Mucosa of descending colon (tissue), 3 donors: ENCODE results near the gene MYH16. TPM values are rescaled to one million over a fixed set of nuclear protein-coding genes. Genes with fewer than 3 reads are reported as not detected.

ENCODE experiments used
- ATAC-seq: fragments of 200-7000 bp; cut with Tn5 transposase; one replicate; pipeline ENCODE4 v1.9.1; 2020; ENCODE audit warnings: mild to moderate bottlenecking, moderate library complexity
- DNase-seq, 3 donors: peaks; one replicate each; pipeline ENCODE4 v3.0.0-alpha.2; 2020
- H3K36me3 ChIP-seq: fragments of 200-600 bp; one replicate; pipeline ENCODE4 v1.8.0; 2021; ENCODE audit warnings: low read depth, mild to moderate bottlenecking
- H3K4me1 ChIP-seq: fragments of 200-600 bp; one replicate; pipeline ENCODE4 v1.8.0; 2021; ENCODE audit warnings: low read depth, mild to moderate bottlenecking
- H3K4me3 ChIP-seq: fragments of 200-600 bp; one replicate; pipeline ENCODE4 v1.8.0; 2021; ENCODE audit warnings: mild to moderate bottlenecking
- H3K9me3 ChIP-seq: fragments of 200-600 bp; one replicate; pipeline ENCODE4 v1.8.0; 2021; ENCODE audit warnings: mild to moderate bottlenecking
- intact Hi-C, 2 donors: fragments of 100-400 bp; cut with DNase I in 1 of 2; cut with micrococcal nuclease in 1 of 2; formaldehyde crosslinking; loops; one replicate each; pipeline versions ENCODE4 v1.11.0 to v1.11.1; 2022; cut with DNase I, micrococcal nuclease
- total RNA-seq, 3 donors: library from RNA; stranded (reverse); fragmentation: NEBNext Ultra II Directional in 2 of 3; extraction: Animal tissue kit (Norgen Biotek cat#: 25700) in 2 of 3; gene quantifications; one replicate each; pipeline versions ENCODE4 v1.2.1 to v1.2.4, GENCODE V29; 2021 to 2023
- TF ChIP-seq, protein P1 (sequence below): fragments of 200-600 bp; IDR thresholded peaks from one replicate; pipeline ENCODE4 v1.8.0; 2022; ENCODE audit warnings: antibody characterized with exemption, mild to moderate bottlenecking
- donor health status: DM: no; HTN: no; CAD: no; lungs with moderate emphysema.
- donor health status: DM: no; HTN: no; CAD: no.
- donor health status: DM: no; HTN: yes; CAD: no.

Gene MYH16
- total RNA-seq, 3 donors from 2014 or later, result not detected

DNA sequence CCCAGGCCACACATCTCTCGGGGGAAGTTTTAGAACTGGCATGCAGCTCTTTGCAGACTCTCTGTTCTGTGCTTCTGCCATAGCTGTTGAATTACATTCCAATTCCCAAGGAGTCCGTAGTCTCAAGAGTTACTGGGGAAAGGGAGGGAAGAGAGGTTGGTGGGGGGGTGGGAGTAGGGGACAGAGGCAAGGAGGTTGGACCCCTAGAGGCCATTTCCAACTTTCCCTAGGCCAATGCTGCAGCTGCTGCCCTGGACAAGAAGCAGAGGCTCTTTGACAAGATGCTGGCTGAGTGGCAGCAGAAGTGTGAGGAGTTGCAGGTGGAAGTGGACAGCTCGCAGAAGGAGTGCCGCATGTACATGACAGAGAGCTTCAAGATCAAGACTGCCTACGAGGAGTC lies 23.8 kb downstream of the MYH16 start:
- TF ChIP-seq, protein P1, sequence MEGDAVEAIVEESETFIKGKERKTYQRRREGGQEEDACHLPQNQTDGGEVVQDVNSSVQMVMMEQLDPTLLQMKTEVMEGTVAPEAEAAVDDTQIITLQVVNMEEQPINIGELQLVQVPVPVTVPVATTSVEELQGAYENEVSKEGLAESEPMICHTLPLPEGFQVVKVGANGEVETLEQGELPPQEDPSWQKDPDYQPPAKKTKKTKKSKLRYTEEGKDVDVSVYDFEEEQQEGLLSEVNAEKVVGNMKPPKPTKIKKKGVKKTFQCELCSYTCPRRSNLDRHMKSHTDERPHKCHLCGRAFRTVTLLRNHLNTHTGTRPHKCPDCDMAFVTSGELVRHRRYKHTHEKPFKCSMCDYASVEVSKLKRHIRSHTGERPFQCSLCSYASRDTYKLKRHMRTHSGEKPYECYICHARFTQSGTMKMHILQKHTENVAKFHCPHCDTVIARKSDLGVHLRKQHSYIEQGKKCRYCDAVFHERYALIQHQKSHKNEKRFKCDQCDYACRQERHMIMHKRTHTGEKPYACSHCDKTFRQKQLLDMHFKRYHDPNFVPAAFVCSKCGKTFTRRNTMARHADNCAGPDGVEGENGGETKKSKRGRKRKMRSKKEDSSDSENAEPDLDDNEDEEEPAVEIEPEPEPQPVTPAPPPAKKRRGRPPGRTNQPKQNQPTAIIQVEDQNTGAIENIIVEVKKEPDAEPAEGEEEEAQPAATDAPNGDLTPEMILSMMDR, result no peak
- Histone ChIP-seq H3K4me3 (no peak overlapping the region), H3K36me3 (no peaks in the 10 kb centered on the region), H3K4me1 (no peaks in the 10 kb centered on the region), H3K9me3 (no peaks in the 10 kb centered on the region)
- DNase-seq (no peak), ATAC-seq (no peak)
- intact Hi-C loops, result no loop called here

DNA sequence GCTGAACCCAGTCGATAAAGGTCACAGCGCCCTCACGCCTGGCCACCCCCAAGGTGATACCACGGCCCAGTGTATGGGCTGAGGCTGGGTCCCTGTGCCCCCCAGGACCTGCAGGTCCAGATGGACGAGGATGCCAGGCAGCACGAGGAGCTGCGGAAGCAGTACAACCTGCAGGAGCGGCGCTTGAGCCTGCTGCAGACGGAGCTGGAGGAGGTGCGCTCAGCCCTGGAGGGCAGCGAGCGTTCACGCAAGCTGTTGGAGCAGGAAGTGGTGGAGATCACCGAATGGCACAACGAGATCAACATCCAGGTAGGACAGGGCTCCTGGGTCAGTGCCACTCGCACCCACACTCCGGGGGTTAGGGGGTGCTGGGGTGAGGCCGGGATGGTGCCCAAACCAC lies 28.9 kb downstream of the MYH16 start:
- no peak for ATAC-seq
- intact Hi-C loops, result no loop called here
- Histone ChIP-seq H3K4me1 (no peaks in the 10 kb centered on the region), H3K36me3 (no peaks in the 10 kb centered on the region), H3K9me3 (no peaks in the 10 kb centered on the region), H3K4me3 (no peak overlapping the region)
- DNase-seq, result no peak
- TF ChIP-seq, protein P1, result no peak

DNA sequence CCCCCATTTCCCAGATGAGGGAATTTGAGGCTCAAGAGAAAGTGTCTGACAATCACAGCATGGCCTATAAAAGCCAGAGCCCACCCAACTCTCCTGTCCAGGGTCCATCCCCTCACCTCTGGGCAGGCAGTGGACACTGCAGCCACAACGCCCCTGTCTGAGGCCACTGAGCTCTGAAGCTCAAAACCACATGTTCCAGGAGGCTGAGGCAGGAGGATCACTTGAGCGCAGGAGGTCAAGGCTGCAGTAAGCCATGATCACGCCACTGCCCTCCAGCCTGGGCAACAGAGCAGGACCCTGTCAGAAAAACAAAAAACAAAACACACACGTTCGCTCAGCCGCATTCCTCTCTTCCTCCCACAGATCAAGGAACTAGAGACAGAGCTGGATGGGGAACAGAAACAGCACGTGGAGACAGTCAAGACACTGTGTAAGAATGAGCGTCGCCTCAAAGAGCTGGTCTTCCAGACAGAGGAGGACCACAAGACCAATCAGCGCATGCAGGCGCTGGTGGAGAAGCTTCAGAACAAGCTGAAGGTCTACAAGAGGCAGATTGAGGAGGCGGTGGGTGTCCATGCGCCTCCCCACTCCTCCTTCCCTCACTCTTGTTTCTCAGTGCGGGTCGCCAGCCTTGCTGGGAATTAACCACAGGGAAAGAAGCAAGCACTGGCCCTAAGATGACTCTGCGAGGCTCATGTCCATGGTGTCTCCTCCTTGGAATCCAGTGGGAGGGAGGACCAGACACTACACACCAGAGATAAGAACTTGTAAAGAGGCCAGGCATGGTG lies 33.0 kb downstream of the MYH16 start:
- no peak for ATAC-seq

DNA sequence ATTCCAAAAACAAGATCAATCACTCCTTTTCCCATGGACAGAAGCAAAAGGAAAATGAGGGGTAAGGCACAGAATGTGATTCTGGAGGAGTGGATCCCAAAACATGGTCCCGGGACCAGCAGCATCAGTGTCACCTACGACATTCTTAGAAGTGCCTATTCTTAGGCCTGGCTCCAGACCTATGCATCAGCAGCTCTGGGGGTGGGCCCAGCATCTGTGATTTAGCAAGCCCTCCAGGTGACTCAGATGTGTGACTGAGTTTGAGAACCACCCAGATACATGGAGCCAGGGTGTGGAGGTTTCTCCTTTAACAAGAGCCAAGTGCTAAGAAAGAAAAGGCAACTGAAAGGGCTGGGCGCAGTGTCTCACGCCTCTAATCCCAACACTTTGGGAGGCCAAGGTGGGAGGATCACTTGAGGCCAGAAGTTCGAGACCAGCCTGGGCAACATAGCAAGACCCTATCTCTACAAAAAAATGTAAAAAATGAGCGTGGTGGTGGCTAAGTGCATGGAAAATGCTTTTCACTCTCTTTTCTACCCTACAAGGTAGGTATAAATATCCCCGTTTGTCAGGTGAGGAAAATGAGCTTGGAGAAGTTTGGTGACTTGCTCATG lies 35.9 kb downstream of the MYH16 start:
- no peaks in the 10 kb centered on the region for H3K36me3 ChIP-seq
- no peak overlapping the region for H3K4me3 ChIP-seq
- H3K4me1 ChIP-seq, result peaks cover 7% of the 10 kb centered on the region
- H3K9me3 ChIP-seq, result peaks cover 6% of the 10 kb centered on the region
- no peak for DNase-seq
- ATAC-seq, result no peak
- TF ChIP-seq, protein P1, result no peak
- intact Hi-C loops, result no loop called here

More for the DNA sequence above, 33.0 kb downstream of the MYH16 start:
- no peaks in the 10 kb centered on the region for H3K36me3 ChIP-seq
- H3K4me1 ChIP-seq, result no peaks in the 10 kb centered on the region
- H3K9me3 ChIP-seq, result peaks cover 6% of the 10 kb centered on the region
- no peak for DNase-seq
- intact Hi-C loops, result no loop called here
- TF ChIP-seq, protein P1, result no peak
- H3K4me3 ChIP-seq, result no peak overlapping the region

DNA sequence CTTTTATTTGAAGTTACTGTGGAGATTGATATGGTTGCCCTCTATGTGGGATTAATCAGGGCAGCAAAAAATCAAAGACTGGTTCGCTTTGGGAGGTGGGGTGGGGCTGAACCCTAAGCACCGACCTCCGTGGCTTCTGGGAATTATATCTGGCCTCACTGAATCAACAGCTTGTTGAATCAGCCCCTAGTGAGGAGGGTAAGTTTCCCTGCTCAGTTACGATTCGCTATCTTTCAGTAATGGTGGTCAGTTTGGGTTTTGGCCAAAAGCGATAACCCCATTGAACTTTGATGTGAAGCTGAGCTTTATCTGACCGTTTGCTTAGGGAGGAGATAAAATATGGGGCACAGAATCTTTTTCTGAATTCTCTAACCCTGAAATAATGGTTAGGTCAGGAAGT lies 36.5 kb downstream of the MYH16 start:
- TF ChIP-seq, protein P1, result no peak
- no peak overlapping the region for H3K4me3 ChIP-seq
- DNase-seq (no peak), ATAC-seq (no peak)
- no peaks in the 10 kb centered on the region for H3K36me3 ChIP-seq
- peaks cover 6% of the 10 kb centered on the region for H3K9me3 ChIP-seq
- intact Hi-C loops, result no loop called here
- H3K4me1 ChIP-seq, result peaks cover 7% of the 10 kb centered on the region
